Stimulated activated CD4-positive, alpha-beta T cell treated with anti-CD3 and anti-CD28 coated beads, Interleukin-1b, Interleukin-23, amount 100 ng/mL, for 4 hours (primary cell): ENCODE data around the gene NXF2.
"Not testable (repeated sequence)": the region's sequence is repeated elsewhere in the genome, so short reads cannot be mapped to it uniquely, and the experiment has no call there.

ENCODE experiments used
- DNase-seq, 2 donors: peaks; one replicate each; pipeline ENCODE4 v3.0.0-alpha.2; 2020; ENCODE audit warnings: low read depth in 2 of 2

NXF2 gene, protein sequence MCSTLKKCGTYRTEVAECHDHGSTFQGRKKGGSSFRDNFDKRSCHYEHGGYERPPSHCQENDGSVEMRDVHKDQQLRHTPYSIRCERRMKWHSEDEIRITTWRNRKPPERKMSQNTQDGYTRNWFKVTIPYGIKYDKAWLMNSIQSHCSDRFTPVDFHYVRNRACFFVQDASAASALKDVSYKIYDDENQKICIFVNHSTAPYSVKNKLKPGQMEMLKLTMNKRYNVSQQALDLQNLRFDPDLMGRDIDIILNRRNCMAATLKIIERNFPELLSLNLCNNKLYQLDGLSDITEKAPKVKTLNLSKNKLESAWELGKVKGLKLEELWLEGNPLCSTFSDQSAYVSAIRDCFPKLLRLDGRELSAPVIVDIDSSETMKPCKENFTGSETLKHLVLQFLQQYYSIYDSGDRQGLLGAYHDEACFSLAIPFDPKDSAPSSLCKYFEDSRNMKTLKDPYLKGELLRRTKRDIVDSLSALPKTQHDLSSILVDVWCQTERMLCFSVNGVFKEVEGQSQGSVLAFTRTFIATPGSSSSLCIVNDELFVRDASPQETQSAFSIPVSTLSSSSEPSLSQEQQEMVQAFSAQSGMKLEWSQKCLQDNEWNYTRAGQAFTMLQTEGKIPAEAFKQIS

GRCh38 chrX:102246893-102247292, at the start of gene NXF2:
Gene NXF2 (plus strand): TSS chrX:102247167. CDS start chrX:102307079, 59,912 bp downstream.
- not testable (repeated sequence) for DNase-seq

- not testable (repeated sequence) for DNase-seq
Observed at GRCh38 chrX:102207940-102208339, 39.0 kb upstream of the NXF2 start.

- not testable (repeated sequence) for DNase-seq
Observed at GRCh38 chrX:102214986-102215385, 32.0 kb upstream of the NXF2 start, which contains the start of gene TCP11X1. Gene TCP11X1 (plus strand): TSS chrX:102215301.

- not testable (repeated sequence) for DNase-seq
Observed at GRCh38 chrX:102216497-102216896, 30.5 kb upstream of the NXF2 start.

DNA sequence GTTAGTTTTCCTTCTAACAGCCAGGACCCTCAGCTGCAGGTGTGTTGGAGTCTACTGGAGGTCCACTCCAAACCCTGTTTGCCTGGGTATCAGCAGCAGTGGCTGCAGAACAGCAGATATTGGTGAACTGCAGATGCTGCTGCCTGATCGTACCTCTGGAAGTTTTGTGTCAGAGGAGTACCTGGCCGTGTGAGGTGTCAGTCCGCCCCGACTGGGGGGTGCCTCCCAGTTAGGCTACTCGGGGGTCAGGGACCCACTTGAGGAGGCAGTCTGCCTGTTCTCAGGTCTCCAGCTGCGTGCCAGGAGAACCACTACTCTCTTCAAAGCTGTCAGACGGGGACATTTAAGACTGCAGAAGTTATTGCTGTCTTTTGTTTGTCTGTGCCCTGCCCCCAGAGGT, 11.3 kb upstream of the NXF2 start:
- DNase-seq, result not testable (repeated sequence)

- not testable (repeated sequence) for DNase-seq
Observed at GRCh38 chrX:102240265-102240664, 6.7 kb upstream of the NXF2 start.

GRCh38 chrX:102272231-102272630, 25.3 kb downstream of the NXF2 start:
- DNase-seq, result not testable (repeated sequence)

DNA sequence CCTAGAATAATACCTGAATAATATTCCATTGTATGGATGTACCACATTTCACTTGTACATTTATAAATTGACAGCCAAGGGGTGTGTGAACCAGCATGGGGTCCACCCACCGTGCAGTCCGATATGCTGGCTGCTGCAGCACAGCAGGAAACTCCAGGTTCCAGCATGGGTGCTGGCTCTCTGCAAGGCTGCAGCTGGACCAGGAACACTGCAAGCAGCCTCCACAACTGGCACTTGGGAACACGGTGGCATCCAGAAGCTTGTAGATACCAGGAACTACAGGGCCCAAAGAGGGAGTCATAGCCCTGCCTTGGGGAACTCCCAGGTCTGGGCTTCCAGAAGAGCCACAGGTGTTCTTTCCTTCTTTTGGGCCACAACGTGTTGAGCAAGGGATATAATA, 91.2 kb downstream of the NXF2 start:
- no peak for DNase-seq

DNA sequence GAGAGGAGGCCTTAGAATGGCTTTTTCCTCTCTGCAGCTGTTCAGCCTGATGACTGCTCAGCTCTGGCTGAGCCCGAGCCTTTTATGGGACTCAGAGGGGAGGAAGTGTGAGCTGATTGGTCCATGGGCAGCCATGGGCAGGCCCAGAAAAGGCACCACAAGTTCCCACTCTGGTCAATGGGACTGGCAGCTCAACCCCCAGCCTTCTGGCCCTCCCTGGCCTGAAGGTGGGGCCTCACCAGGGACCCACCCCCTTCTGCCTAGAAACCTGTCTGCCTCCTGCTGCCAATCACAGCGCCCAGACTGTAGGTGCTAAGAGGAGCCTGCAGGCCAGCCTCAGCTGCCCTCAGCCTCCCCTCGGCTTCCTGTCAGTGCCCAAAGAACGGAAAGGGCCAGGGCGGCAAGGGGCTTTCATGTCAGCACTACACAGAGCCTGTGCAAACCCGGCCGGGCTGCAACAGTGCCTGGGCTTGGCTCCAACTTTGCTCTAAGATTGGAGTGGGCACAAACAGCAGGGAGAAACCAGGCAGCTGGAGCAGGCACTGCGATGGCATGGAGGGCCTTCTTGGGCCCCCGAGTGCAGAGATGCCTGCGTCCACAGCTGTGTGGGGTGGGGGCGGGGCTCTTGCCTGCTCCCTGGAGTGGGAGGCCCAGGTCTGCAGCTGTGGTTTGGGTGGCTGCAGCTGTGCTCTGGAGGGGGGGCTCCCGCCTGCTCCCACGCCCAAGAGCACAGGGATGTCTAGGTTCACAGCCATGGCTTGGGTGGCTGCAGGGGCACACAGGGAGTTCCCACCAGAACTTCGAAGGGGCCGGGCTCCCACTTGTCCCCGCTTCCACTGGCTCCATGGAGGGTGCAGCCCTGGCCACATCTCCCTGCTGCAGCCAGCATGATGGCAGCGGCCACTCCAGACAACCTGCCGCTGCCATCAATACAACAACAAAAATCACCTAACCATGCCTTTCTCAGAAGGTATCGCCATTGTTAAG, 92.6 kb downstream of the NXF2 start:
- no peak for DNase-seq

GRCh38 chrX:102341867-102342266, 94.9 kb downstream of the NXF2 start:
- no peak for DNase-seq

DNA sequence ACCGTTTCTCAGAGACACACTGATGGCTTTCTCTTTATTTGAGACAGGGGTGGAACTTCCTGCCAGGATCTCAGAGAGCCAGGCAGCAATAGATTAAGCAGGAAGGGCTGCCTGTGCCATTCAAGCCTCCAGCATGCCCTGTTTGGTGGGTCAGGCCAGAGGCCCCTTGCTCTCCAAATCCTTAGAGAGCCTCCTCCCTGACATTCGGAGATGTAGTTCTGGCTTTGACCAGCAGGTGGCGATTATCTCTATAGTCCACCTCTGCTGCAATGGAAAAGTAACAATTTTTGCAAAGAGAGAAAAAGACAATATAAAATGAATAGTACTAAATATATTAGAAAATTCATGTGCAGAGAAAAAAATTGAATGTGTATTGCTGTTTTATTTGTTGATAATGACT, 98.9 kb downstream of the NXF2 start:
- DNase-seq, result peak; percentile 52 to 72
